Dermis blood vessel endothelial cell (primary cell): ENCODE data around the gene PREP. TPM values are rescaled to one million over a fixed set of nuclear protein-coding genes. Genes with fewer than 3 reads are reported as not detected.
"Not testable (repeated sequence)": the region's sequence is repeated elsewhere in the genome, so short reads cannot be mapped to it uniquely, and the experiment has no call there.

ENCODE experiments used
- DNase-seq: peaks from one replicate; pipeline ENCODE4 v3.0.0; 2010
- total RNA-seq: library from RNA; depleted of rRNA; stranded (reverse); fragments of >200 nt; gene quantifications from 2 replicates; pipeline ENCODE4 v1.2.3, GENCODE V29; 2014

PREP gene
- total RNA-seq, result 20.3 and 34.7 TPM in 2 replicates

GRCh38 chr6:105402939-105403935 lies at the start of gene PREP:
TSS of gene PREP (minus strand) at chr6:105403082. CDS start at chr6:105402891, 191 bp downstream.
- peak; percentile 93 for DNase-seq

- no peak for DNase-seq
These were observed 49.5 kb upstream of the PREP start for GRCh38 chr6:105452376-105452775.

GRCh38 chr6:105449756-105450390 lies 47.0 kb upstream of the PREP start:
- no peak for DNase-seq

- no peak for DNase-seq
These were observed 42.6 kb upstream of the PREP start for GRCh38 chr6:105445481-105445880.

GRCh38 chr6:105443941-105444340 lies 41.1 kb upstream of the PREP start:
- DNase-seq, result no peak

- no peak for DNase-seq
These were observed 39.5 kb upstream of the PREP start for GRCh38 chr6:105442369-105442768.

GRCh38 chr6:105437236-105437635 lies 34.4 kb upstream of the PREP start:
- DNase-seq, result no peak

- DNase-seq, result no peak
These were observed 30.8 kb upstream of the PREP start for GRCh38 chr6:105433723-105434122.

- peak; percentile 83 for DNase-seq
These were observed 29.9 kb upstream of the PREP start for GRCh38 chr6:105432797-105433196.

GRCh38 chr6:105431226-105431625 lies 28.3 kb upstream of the PREP start:
- DNase-seq, result peak; percentile 84

GRCh38 chr6:105430685-105431084 lies 27.8 kb upstream of the PREP start:
- DNase-seq, result no peak

- no peak for DNase-seq
These were observed 26.8 kb upstream of the PREP start for GRCh38 chr6:105429676-105430075.

- DNase-seq, result peak; percentile 42
These were observed 25.6 kb upstream of the PREP start for GRCh38 chr6:105428342-105428957.

- peak; percentile 86 for DNase-seq
These were observed 21.4 kb upstream of the PREP start for GRCh38 chr6:105424175-105424783.

- not testable (repeated sequence) for DNase-seq
These were observed 14.1 kb upstream of the PREP start for GRCh38 chr6:105416971-105417370.

- no peak for DNase-seq
These were observed 6.9 kb upstream of the PREP start for GRCh38 chr6:105409734-105410133.

GRCh38 chr6:105402090-105402938 lies 568 bp downstream of the PREP start:
- DNase-seq, result peak; percentile 48

- DNase-seq, result no peak
These were observed 1.4 kb downstream of the PREP start for GRCh38 chr6:105401247-105402089.

GRCh38 chr6:105400501-105400900 lies 2.4 kb downstream of the PREP start:
- DNase-seq, result no peak

GRCh38 chr6:105398859-105399258 lies 4.0 kb downstream of the PREP start:
- DNase-seq, result no peak

- peak; percentile 23 for DNase-seq
These were observed 4.9 kb downstream of the PREP start for GRCh38 chr6:105397987-105398386.
